SK-N-SH (cell line): ENCODE measurements around the gene SYT6.

Experiments used
- CTCF ChIP-seq: fragments of 200-600 bp; sonication (generic); IDR thresholded peaks from 2 replicates; pipeline ENCODE4 v1.6.1; 2017; ENCODE audit warnings: antibody characterized with exemption, mild to moderate bottlenecking, moderate library complexity
- EP300 ChIP-seq, 2 experiments: IDR thresholded peaks; 2 replicates each; pipeline versions ENCODE4 v1.4.0 to v1.6.1; 2012; ENCODE audit warnings: borderline replicate concordance in 1 of 2, low read depth in 1 of 2, low read length in 1 of 2
- MAX ChIP-seq: IDR thresholded peaks from 2 replicates; pipeline ENCODE4 v1.4.0; 2012; ENCODE audit warnings: low read depth
- NFIC ChIP-seq: IDR thresholded peaks from 2 replicates; pipeline ENCODE4 v1.4.0; 2012; ENCODE audit warnings: borderline replicate concordance
- POLR2AphosphoS5 ChIP-seq: IDR thresholded peaks from 2 replicates; pipeline ENCODE4 v1.6.1; 2012; ENCODE audit warnings: low read depth, low read length
- REST ChIP-seq: IDR thresholded peaks from 2 replicates; pipeline ENCODE4 v1.6.1; 2012; ENCODE audit warnings: mild to moderate bottlenecking, low read depth, low read length, moderate library complexity
- RXRA ChIP-seq: IDR thresholded peaks from 2 replicates; pipeline ENCODE4 v1.4.0; 2012; ENCODE audit warnings: low read depth, mild to moderate bottlenecking, borderline replicate concordance
- SMC3 ChIP-seq: IDR thresholded peaks from 2 replicates; pipeline ENCODE4 v1.6.1; 2012; ENCODE audit warnings: low read depth, low read length, improper control_type of control experiment
- TCF12 ChIP-seq: IDR thresholded peaks from 2 replicates; pipeline ENCODE4 v1.4.0; 2012
- TEAD4 ChIP-seq: IDR thresholded peaks from 2 replicates; pipeline ENCODE4 v1.4.0; 2012; ENCODE audit warnings: mild to moderate bottlenecking, borderline replicate concordance; ENCODE audit not compliant: insufficient read depth

GRCh38 chr1:114087495-114087894 lies 66.2 kb downstream of the SYT6 start:
- TF ChIP-seq CTCF (no peak), RXRA (no peak), POLR2AphosphoS5 (no peak), TCF12 (no peak), NFIC (no peak), SMC3 (no peak), MAX (no peak), EP300 (IDR thresholded peaks at IDR 0.05; ENCODE audit: borderline replicate concordance in 1 of 2, low read depth in 1 of 2, low read length in 1 of 2) (no peak), TEAD4 (no peak), REST (no peak)
